Panc1 (cell line): Measurements from ENCODE around the gene AP4E1. TPM values are rescaled to one million over a fixed set of nuclear protein-coding genes. Genes with fewer than 3 reads are reported as not detected.

Experiments
- ATAC-seq: fragments of 200-7000 bp; cut with Tn5 transposase; 2 replicates; pipeline ENCODE4 v1.9.1; 2020; ENCODE audit warnings: mild to moderate bottlenecking, moderate library complexity
- BruUV-seq: library from RNA; stranded (reverse); fragments of 400-500 nt; replicated peaks from 2 replicates; lab custom pipeline; 2021; lab: Mats Ljungman, UMichigan
- CTCF ChIA-PET: fragments of 300-600 bp; sonication (Branson Sonifier 250); formaldehyde crosslinking; loops from one replicate; lab custom pipeline; 2022; ENCODE audit warnings: antibody characterized with exemption; lab: Charles Lee
- POLR2A ChIA-PET: fragments of 300-600 bp; sonication (Branson Sonifier 250); formaldehyde crosslinking; loops from one replicate; lab custom pipeline; 2022; ENCODE audit warnings: antibody characterized with exemption; lab: Charles Lee
- DNase-seq: peaks from one replicate; pipeline ENCODE4 v3.0.0-alpha.2; 2010; ENCODE audit warnings: low read depth, low spot score
- H3K27ac ChIP-seq: 2 replicates; pipeline ENCODE4 v1.5.1; 2011; ENCODE audit warnings: mild to moderate bottlenecking, low read length, inconsistent platforms
- H3K27me3 ChIP-seq: fragments of 200-500 bp; sonication (Bioruptor generic); 2 replicates; pipeline ENCODE4 v1.6.0; 2014; ENCODE audit warnings: low read length, inconsistent platforms; ENCODE audit not compliant: control insufficient read depth, insufficient read depth
- H3K36me3 ChIP-seq: fragments of 200-500 bp; sonication (Bioruptor generic); 2 replicates; pipeline ENCODE4 v1.5.1; 2014; ENCODE audit warnings: inconsistent platforms, mild to moderate bottlenecking, low read length, moderate library complexity; ENCODE audit not compliant: control insufficient read depth, insufficient read depth
- H3K4me1 ChIP-seq: 2 replicates; pipeline ENCODE4 v1.5.1; 2011; ENCODE audit warnings: inconsistent platforms, mild to moderate bottlenecking, low read length, moderate library complexity; ENCODE audit not compliant: control insufficient read depth, insufficient read depth
- H3K4me3 ChIP-seq, 2 experiments: 2 replicates each; pipeline ENCODE4 v1.5.1; 2011 to 2012; ENCODE audit warnings: low read depth in 2 of 2, low read length in 2 of 2, mild to moderate bottlenecking in 2 of 2, inconsistent platforms in 1 of 2, moderate library complexity in 1 of 2
- H3K9me3 ChIP-seq: fragments of 200-500 bp; sonication (Bioruptor generic); 2 replicates; pipeline ENCODE4 v1.5.1; 2014; ENCODE audit warnings: low read depth, mild to moderate bottlenecking, inconsistent platforms, low read length, moderate library complexity; ENCODE audit not compliant: control insufficient read depth, insufficient read depth
- POLR2AphosphoS5 ChIP-seq: IDR thresholded peaks from 2 replicates; pipeline ENCODE4 v1.6.1; 2012; ENCODE audit warnings: mild to moderate bottlenecking, low read depth, low read length, moderate library complexity
- REST ChIP-seq, 2 experiments: IDR thresholded peaks; 2 replicates each; pipeline ENCODE4 v1.6.1; 2011 to 2012; ENCODE audit warnings: low read depth in 2 of 2, control low read depth in 1 of 2, low read length in 1 of 2, mild to moderate bottlenecking in 1 of 2, moderate library complexity in 1 of 2; ENCODE audit not compliant: insufficient read depth in 1 of 2
- SIN3A ChIP-seq: IDR thresholded peaks from 2 replicates; pipeline ENCODE4 v1.6.1; 2012; ENCODE audit warnings: low read depth, mild to moderate bottlenecking, low read length, moderate library complexity, borderline replicate concordance; ENCODE audit not compliant: insufficient read depth
- TCF7L2 ChIP-seq: IDR thresholded peaks from 2 replicates; pipeline ENCODE4 v1.6.1; 2011; ENCODE audit warnings: mild to moderate bottlenecking, low read depth, low read length, inconsistent platforms
- in situ Hi-C: cut with HindIII; loops from 2 replicates; pipeline ENCODE4 v1.10.0; 2016; ENCODE audit warnings: low sequenced_read_pairs, low pct_unique_long_range_greater_than_20kb
- intact Hi-C: fragments of 100-400 bp; cut with micrococcal nuclease; formaldehyde crosslinking; loops from one replicate; pipeline ENCODE4 v1.10.0; 2022; ENCODE audit not compliant: unreplicated experiment
- total RNA-seq: library from RNA; stranded (reverse); gene quantifications from one replicate; pipeline ENCODE4 v1.2.1, GENCODE V29; 2021; ENCODE audit not compliant: unreplicated experiment
- TF ChIP-seq, protein P1 (sequence below): fragments of 450-650 bp; IDR thresholded peaks from 2 replicates; pipeline ENCODE4 v1.5.1; 2017; ENCODE audit warnings: mild to moderate bottlenecking

Gene AP4E1
- total RNA-seq, 1 experiment from 2014 or later, result 13.6 TPM

- Histone ChIP-seq H3K36me3 (no peaks in the 10 kb centered on the region), H3K9me3 (no peaks in the 10 kb centered on the region), H3K27ac (no peak overlapping the region), H3K27me3 (no peaks in the 10 kb centered on the region), H3K4me3 (no peak overlapping the region), H3K4me1 (peaks cover 8% of the 10 kb centered on the region; the same call in 1 of the 2 replicates)
- no TSS peak for BruUV-seq
- in situ Hi-C loops (no loop called here), intact Hi-C loops (no loop called here)
- DNase-seq (no peak), ATAC-seq (no peak)
- TF ChIP-seq SIN3A (no peak), POLR2AphosphoS5 (no peak), REST (IDR thresholded peaks at IDR 0.05; ENCODE audit: insufficient read depth in 1 of 2, low read depth in 2 of 2, low read length in 1 of 2) (no peak), TCF7L2 (no peak)
- TF ChIP-seq, protein P1, sequence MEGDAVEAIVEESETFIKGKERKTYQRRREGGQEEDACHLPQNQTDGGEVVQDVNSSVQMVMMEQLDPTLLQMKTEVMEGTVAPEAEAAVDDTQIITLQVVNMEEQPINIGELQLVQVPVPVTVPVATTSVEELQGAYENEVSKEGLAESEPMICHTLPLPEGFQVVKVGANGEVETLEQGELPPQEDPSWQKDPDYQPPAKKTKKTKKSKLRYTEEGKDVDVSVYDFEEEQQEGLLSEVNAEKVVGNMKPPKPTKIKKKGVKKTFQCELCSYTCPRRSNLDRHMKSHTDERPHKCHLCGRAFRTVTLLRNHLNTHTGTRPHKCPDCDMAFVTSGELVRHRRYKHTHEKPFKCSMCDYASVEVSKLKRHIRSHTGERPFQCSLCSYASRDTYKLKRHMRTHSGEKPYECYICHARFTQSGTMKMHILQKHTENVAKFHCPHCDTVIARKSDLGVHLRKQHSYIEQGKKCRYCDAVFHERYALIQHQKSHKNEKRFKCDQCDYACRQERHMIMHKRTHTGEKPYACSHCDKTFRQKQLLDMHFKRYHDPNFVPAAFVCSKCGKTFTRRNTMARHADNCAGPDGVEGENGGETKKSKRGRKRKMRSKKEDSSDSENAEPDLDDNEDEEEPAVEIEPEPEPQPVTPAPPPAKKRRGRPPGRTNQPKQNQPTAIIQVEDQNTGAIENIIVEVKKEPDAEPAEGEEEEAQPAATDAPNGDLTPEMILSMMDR, result no peak
- ChIA-PET POLR2A (no interaction called here), CTCF (no interaction called here)
These were observed 32.0 kb downstream of the AP4E1 start for GRCh38 chr15:50940506-50940905.

GRCh38 chr15:50943638-50944037 is 35.2 kb downstream of the AP4E1 start:
- in situ Hi-C loops, result no loop called here
- no peak for DNase-seq
- no peak overlapping the region for H3K4me3 ChIP-seq
- POLR2A ChIA-PET, result no interaction called here
- H3K36me3 ChIP-seq, result no peaks in the 10 kb centered on the region
- ATAC-seq, result no peak
- TF ChIP-seq SIN3A, result no peak
- TF ChIP-seq, protein P1, result no peak
- TF ChIP-seq POLR2AphosphoS5, result no peak
- TF ChIP-seq REST (IDR thresholded peaks at IDR 0.05; ENCODE audit: insufficient read depth in 1 of 2, low read depth in 2 of 2, low read length in 1 of 2), result no peak
- TF ChIP-seq TCF7L2, result no peak
- peaks cover 8% of the 10 kb centered on the region; the same call in 1 of the 2 replicates for H3K4me1 ChIP-seq
- CTCF ChIA-PET, result no interaction called here
- H3K27ac ChIP-seq, result no peak overlapping the region
- H3K27me3 ChIP-seq, result no peaks in the 10 kb centered on the region
- H3K9me3 ChIP-seq, result no peaks in the 10 kb centered on the region
- intact Hi-C loops, result no loop called here
- no TSS peak for BruUV-seq
